Uterus (tissue), 4 donors: ENCODE results near the gene HDAC1. TPM values are rescaled to one million over a fixed set of nuclear protein-coding genes. Genes with fewer than 3 reads are reported as not detected.
A peak's percentile ranks its signal among the peaks of the same experiment; 100 is the strongest.

Experiments used
- DNase-seq, 2 donors: peaks; one replicate each; pipeline ENCODE4 v3.0.0-alpha.2; 2019 to 2020
- H3K27ac ChIP-seq, 2 donors: fragments of 200-600 bp; sonication (generic); 1 replicate in 1 of 2; 2 replicates in 1 of 2; pipeline ENCODE4 v1.5.1; 2016 to 2018
- H3K27me3 ChIP-seq, 2 donors: fragments of 200-600 bp; sonication (generic); one replicate each; pipeline ENCODE4 v1.5.1; 2018 to 2019; ENCODE audit warnings: control low read depth in 1 of 2
- H3K36me3 ChIP-seq, 2 donors: fragments of 200-600 bp; sonication (generic); one replicate each; pipeline ENCODE4 v1.5.1; 2019; ENCODE audit warnings: control low read depth in 1 of 2
- H3K4me1 ChIP-seq, 2 donors: fragments of 200-600 bp; sonication (generic); one replicate each; pipeline ENCODE4 v1.5.1; 2018 to 2019; ENCODE audit warnings: control low read depth in 1 of 2
- H3K4me3 ChIP-seq, 2 donors: fragments of 200-600 bp; sonication (generic); 1 replicate in 1 of 2; 2 replicates in 1 of 2; pipeline ENCODE4 v1.5.1; 2018 to 2019; ENCODE audit warnings: mild to moderate bottlenecking in 1 of 2
- H3K9me3 ChIP-seq, 2 donors: fragments of 200-600 bp; sonication (generic); one replicate each; pipeline ENCODE4 v1.5.1; 2019; ENCODE audit warnings: control low read depth in 1 of 2
- POLR2A ChIP-seq, 2 donors: fragments of 450-650 bp; IDR thresholded peaks; one replicate each; pipeline ENCODE4 v1.6.1; 2016; ENCODE audit warnings: antibody characterized with exemption in 2 of 2, mild to moderate bottlenecking in 1 of 2, moderate library complexity in 1 of 2
- intact Hi-C: fragments of 100-400 bp; cut with DNase I; formaldehyde crosslinking; loops from one replicate; pipeline ENCODE4 v1.15.1; 2023; ENCODE audit warnings: low total_unique reads
- total RNA-seq, 4 donors: library from RNA; depleted of rRNA in 3 of 4; stranded (reverse); fragments of >200 nt in 3 of 4; gene quantifications; one replicate each; pipeline versions ENCODE4 v1.1.0 to v1.2.4, GENCODE V29; 2014 to 2023
- TF ChIP-seq, protein P1 (sequence below), 4 experiments: fragments of 200-600 bp in 2 of 4; fragments of 450-650 bp in 2 of 4; sonication (generic) in 2 of 4; IDR thresholded peaks; one replicate each; pipeline ENCODE4 v1.5.1; 2016 to 2019; ENCODE audit warnings: antibody characterized with exemption in 4 of 4, mild to moderate bottlenecking in 2 of 4, moderate library complexity in 1 of 4
- donor health status: DM: yes; HTN: yes; CAD: no.

The HDAC1 gene
- total RNA-seq, 4 donors from 2014 or later, result 27.4 to 161 (median 91.2) TPM

- no peaks in the 10 kb centered on the region for H3K27me3 ChIP-seq
- peak; percentile 73 to 84 for DNase-seq
- no peaks in the 10 kb centered on the region for H3K4me1 ChIP-seq
- TF ChIP-seq, protein P1, sequence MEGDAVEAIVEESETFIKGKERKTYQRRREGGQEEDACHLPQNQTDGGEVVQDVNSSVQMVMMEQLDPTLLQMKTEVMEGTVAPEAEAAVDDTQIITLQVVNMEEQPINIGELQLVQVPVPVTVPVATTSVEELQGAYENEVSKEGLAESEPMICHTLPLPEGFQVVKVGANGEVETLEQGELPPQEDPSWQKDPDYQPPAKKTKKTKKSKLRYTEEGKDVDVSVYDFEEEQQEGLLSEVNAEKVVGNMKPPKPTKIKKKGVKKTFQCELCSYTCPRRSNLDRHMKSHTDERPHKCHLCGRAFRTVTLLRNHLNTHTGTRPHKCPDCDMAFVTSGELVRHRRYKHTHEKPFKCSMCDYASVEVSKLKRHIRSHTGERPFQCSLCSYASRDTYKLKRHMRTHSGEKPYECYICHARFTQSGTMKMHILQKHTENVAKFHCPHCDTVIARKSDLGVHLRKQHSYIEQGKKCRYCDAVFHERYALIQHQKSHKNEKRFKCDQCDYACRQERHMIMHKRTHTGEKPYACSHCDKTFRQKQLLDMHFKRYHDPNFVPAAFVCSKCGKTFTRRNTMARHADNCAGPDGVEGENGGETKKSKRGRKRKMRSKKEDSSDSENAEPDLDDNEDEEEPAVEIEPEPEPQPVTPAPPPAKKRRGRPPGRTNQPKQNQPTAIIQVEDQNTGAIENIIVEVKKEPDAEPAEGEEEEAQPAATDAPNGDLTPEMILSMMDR (IDR thresholded peaks at IDR 0.05), result peak; percentile 61 to 84 (median 82)
- TF ChIP-seq POLR2A (IDR thresholded peaks at IDR 0.05), result no peak
- H3K9me3 ChIP-seq, result no peaks in the 10 kb centered on the region
- no peaks in the 10 kb centered on the region for H3K36me3 ChIP-seq
- H3K4me3 ChIP-seq, result no peak overlapping the region
- intact Hi-C loops, result loop anchor here (10.0 kb wide), 1 partner anchor 67 kb away; no protein-coding TSS in a partner anchor
- peak overlapping the region; percentile 67 for H3K27ac ChIP-seq
Measured at GRCh38 chr1:32247983-32248889, 43.6 kb upstream of the HDAC1 start.

- Histone ChIP-seq H3K27ac (peak overlapping the region; percentile 45 to 67), H3K4me1 (no peaks in the 10 kb centered on the region)
- TF ChIP-seq POLR2A (IDR thresholded peaks at IDR 0.05), result no peak
- TF ChIP-seq, protein P1 (IDR thresholded peaks at IDR 0.05), result no peak
Measured at GRCh38 chr1:32249831-32250525, 41.9 kb upstream of the HDAC1 start.

DNA sequence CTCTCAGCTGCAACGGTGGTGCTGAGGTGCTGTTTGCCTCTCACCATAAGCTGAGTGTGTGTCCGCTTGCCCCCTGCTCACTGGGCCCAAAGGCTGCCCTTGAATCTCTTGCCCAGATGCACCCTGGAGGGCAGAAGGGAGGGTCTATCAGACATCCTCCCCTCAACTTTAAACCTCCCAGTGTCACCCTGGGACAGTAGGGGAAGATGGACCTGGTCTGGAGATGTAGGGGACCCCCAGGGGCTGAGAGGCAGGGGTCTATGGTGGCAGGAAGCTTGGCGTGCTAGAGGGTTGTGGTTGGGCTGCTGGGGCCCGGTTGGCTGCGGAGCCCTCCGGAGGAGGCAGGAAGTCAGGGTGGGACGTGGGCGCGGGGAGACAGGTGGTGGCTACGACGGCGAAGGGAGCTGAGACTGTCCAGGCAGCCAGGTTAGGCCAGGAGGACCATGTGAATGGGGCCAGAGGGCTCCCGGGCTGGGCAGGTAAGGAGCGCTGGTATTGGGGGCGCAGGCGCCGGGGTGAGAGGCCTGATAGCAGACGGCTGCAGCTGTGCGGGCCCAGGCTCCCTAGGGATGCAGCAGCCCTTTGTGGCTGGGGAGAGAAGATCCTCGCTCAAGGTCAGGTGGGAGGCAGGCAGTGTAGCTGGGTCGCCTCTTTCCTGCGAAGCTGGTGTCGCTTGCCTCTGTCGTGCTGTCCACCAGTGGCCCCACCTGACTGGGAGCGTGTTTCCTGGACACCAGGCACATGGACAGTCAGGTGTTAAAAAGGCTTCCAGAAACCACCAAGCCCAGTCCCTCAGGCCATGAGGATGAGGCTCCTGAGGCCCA lies 40.8 kb upstream of the HDAC1 start, which contains the start of gene LCK:
Gene LCK, plus strand, starts transcription at position 373 of the 824 bp plus-strand sequence. CDS start 23,065 bp downstream, outside the sequence.
- H3K27me3 ChIP-seq, result no peaks in the 10 kb centered on the region
- TF ChIP-seq, protein P1 (IDR thresholded peaks at IDR 0.05), result no peak
- TF ChIP-seq POLR2A (IDR thresholded peaks at IDR 0.05), result no peak
- H3K4me3 ChIP-seq, result no peak within 1 kb of the TSS
- H3K36me3 ChIP-seq, result no peaks in the 10 kb centered on the region
- intact Hi-C loops, result no loop called here
- DNase-seq, result no peak
- no peaks in the 10 kb centered on the region for H3K9me3 ChIP-seq
- H3K27ac ChIP-seq, result peak within 1 kb of the TSS; percentile 43 to 55
- no peaks in the 10 kb centered on the region for H3K4me1 ChIP-seq

More at GRCh38 chr1:32249831-32250525, 41.9 kb upstream of the HDAC1 start:
- H3K27me3 ChIP-seq, result no peaks in the 10 kb centered on the region
- peak; percentile 30 to 77 for DNase-seq
- no peaks in the 10 kb centered on the region for H3K36me3 ChIP-seq
- intact Hi-C loops, result loop anchor here (10.0 kb wide), 1 partner anchor 65 kb away; no protein-coding TSS in a partner anchor
- no peak overlapping the region for H3K4me3 ChIP-seq
- H3K9me3 ChIP-seq, result no peaks in the 10 kb centered on the region

DNA sequence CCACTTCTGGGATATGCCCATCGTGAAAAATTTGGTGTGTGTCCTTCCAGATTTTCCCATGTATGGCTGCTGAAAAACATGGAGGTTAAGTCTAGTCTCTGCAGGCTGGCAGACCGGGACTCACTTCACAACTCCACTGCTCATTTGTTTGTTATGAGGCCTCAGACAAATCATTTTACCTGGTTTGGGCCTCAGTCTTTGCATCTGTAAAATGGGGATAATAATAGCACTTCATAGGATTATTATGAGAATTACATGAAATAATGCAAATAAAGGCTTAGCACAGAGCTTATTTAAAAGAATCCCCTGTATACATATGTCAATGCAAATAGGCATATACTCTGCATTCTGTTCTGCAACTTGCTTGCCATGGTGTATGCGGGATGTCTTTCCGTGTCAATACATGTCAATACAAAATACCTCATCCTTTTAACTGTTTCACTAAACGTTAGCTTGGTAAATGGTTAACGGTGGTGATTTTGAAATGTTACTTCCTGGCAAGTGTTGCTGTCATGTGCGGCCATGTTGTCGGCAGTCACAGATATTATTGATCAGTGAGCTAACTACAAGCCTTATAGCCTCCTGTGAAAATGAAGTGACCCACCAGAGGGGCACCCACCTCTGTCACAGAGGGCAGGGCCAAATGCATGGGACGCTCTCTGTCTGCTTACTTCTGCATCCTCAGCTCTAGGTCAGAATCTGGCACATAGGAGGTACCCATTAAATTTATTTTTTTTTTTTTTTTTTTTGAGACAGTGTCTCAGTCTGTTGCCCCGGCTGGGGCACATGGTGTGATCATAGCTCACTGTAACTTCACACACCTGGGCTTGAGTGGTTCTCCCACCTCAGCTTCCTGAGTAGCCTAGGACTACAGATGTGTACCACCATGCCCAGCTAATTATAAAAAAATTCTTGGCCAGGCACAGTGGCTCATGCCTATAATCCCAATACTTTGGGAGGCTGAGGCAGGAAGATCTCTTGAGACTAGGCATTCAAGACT lies 36.5 kb upstream of the HDAC1 start:
- Histone ChIP-seq H3K36me3 (no peaks in the 10 kb centered on the region), H3K4me3 (no peak overlapping the region), H3K4me1 (no peaks in the 10 kb centered on the region), H3K27ac (no peak overlapping the region), H3K27me3 (no peaks in the 10 kb centered on the region), H3K9me3 (no peaks in the 10 kb centered on the region)
- intact Hi-C loops, result no loop called here
- TF ChIP-seq, protein P1 (IDR thresholded peaks at IDR 0.05), result no peak
- TF ChIP-seq POLR2A (IDR thresholded peaks at IDR 0.05), result no peak
- DNase-seq, result no peak
